K562 (cell line): ENCODE results near the gene HYI. TPM values are rescaled to one million over a fixed set of nuclear protein-coding genes. Genes with fewer than 3 reads are reported as not detected.
A peak's percentile ranks its signal among the peaks of the same experiment; 100 is the strongest.

Experiments used
- ATAC-seq: fragments of 200-7000 bp; cut with Tn5 transposase; 3 replicates; pipeline ENCODE4 v1.9.1; 2020; ENCODE audit warnings: moderate library complexity
- BruUV-seq: library from RNA; stranded (reverse); fragments of 400-500 nt; replicated peaks from 2 replicates; lab custom pipeline; 2021; lab: Mats Ljungman, UMichigan
- CTCF ChIA-PET: fragments of 300-600 bp; formaldehyde crosslinking; extraction: SDS; loops from one replicate; lab custom pipeline; 2021; ENCODE audit warnings: low intra/inter-chr PET ratio; lab: Yijun Ruan, JAX
- POLR2A ChIA-PET: fragments of 300-600, 350-650 bp; sonication (Branson Sonifier 250); formaldehyde crosslinking; extraction: SDS; loops from one replicate; lab custom pipeline; 2021; ENCODE audit warnings: antibody characterized with exemption, inconsistent platforms; lab: Yijun Ruan, JAX
- DNase-seq, 4 experiments: peaks; one replicate each; pipeline versions ENCODE4 v3.0.0 to v3.0.0-alpha.2; 2011 to 2018; ENCODE audit warnings: low spot score in 3 of 4, mixed read lengths in 3 of 4; ENCODE audit errors: extremely low read depth in 1 of 4
- FAIRE-seq: peaks from 2 replicates; lab custom pipeline; 2011; peaks lifted over from hg19 to GRCh38; lab: Jason Lieb, UNC
- H2AFZ ChIP-seq: 2 replicates; pipeline ENCODE4 v1.6.0; 2011; ENCODE audit warnings: low read depth, low read length, control low read depth, inconsistent platforms
- H3K27ac ChIP-seq: fragments of 200-600 bp; 3 replicates; pipeline ENCODE4 v1.8.0; 2011; ENCODE audit warnings: low read depth, mild to moderate bottlenecking, control low read depth, inconsistent platforms, low read length, moderate library complexity, mixed read lengths; ENCODE audit errors: extremely low read depth
- H3K27me3 ChIP-seq, 2 experiments: fragments of 300-600 bp in 1 of 2; 2 replicates in 1 of 2; 3 replicates in 1 of 2; pipeline versions ENCODE4 v1.6.0 to v1.8.0; 2011; ENCODE audit warnings: inconsistent platforms in 2 of 2, low read length in 2 of 2, mild to moderate bottlenecking in 1 of 2, mixed read lengths in 1 of 2, moderate library complexity in 1 of 2; ENCODE audit not compliant: control insufficient read depth in 2 of 2, insufficient read depth in 2 of 2
- H3K36me3 ChIP-seq: fragments of 300-600 bp; 3 replicates; pipeline ENCODE4 v1.8.0; 2011; ENCODE audit warnings: mild to moderate bottlenecking, low read length, inconsistent platforms; ENCODE audit not compliant: control insufficient read depth, insufficient read depth
- H3K4me1 ChIP-seq, 2 experiments: fragments of 200-600 bp in 1 of 2; replicated peaks in 1 of 2; 2 replicates in 1 of 2; 3 replicates in 1 of 2; pipeline versions ENCODE4 v1.5.1 to v1.8.0; 2011; ENCODE audit warnings: inconsistent platforms in 2 of 2, low read length in 2 of 2, mild to moderate bottlenecking in 1 of 2, mixed read lengths in 1 of 2, moderate library complexity in 1 of 2; ENCODE audit not compliant: control insufficient read depth in 2 of 2, insufficient read depth in 2 of 2
- H3K4me2 ChIP-seq: 2 replicates; pipeline ENCODE4 v1.6.1; 2011; ENCODE audit warnings: low read length, control low read depth, inconsistent platforms, mixed read lengths; ENCODE audit not compliant: insufficient read depth
- H3K4me3 ChIP-seq: fragments of 200-600 bp; sonication (generic), shearing (Covaris generic); 2 replicates; pipeline ENCODE4 v1.5.1; 2016; ENCODE audit warnings: control low read depth, inconsistent platforms
- H3K79me2 ChIP-seq: fragments of 200-600 bp; 3 replicates; pipeline ENCODE4 v1.8.0; 2011; ENCODE audit warnings: low read length, inconsistent platforms; ENCODE audit not compliant: control insufficient read depth, insufficient read depth
- H3K9ac ChIP-seq, 2 experiments: 2 replicates each; pipeline versions ENCODE4 v1.6.0 to v1.6.1; 2011; ENCODE audit warnings: low read depth in 2 of 2, low read length in 2 of 2, control low read depth in 1 of 2, inconsistent platforms in 1 of 2, mild to moderate bottlenecking in 1 of 2, mixed read lengths in 1 of 2; ENCODE audit not compliant: insufficient read depth in 1 of 2
- H3K9me1 ChIP-seq: one replicate; pipeline ENCODE4 v1.6.0; 2011; ENCODE audit warnings: inconsistent platforms, mild to moderate bottlenecking, low read length, moderate library complexity; ENCODE audit not compliant: control insufficient read depth, insufficient read depth
- H3K9me3 ChIP-seq: replicated peaks from 2 replicates; pipeline ENCODE4 v1.5.1; 2011; ENCODE audit warnings: low read depth, low read length, inconsistent platforms; ENCODE audit not compliant: control insufficient read depth, insufficient read depth
- H4K20me1 ChIP-seq: replicated peaks from 2 replicates; pipeline ENCODE4 v1.6.1; 2011; ENCODE audit warnings: low read length, inconsistent platforms, mixed read lengths; ENCODE audit not compliant: control insufficient read depth, insufficient read depth
- ARNT ChIP-seq, 2 experiments: fragments of 450-650 bp; IDR thresholded peaks; 2 replicates each; pipeline ENCODE4 v1.6.1; 2016; ENCODE audit warnings: mild to moderate bottlenecking in 1 of 2
- HDAC2 ChIP-seq: fragments of 450-650 bp; IDR thresholded peaks from 2 replicates; pipeline ENCODE4 v1.6.1; 2016; ENCODE audit warnings: mild to moderate bottlenecking
- MEF2A ChIP-seq: IDR thresholded peaks from 2 replicates; pipeline ENCODE4 v1.6.1; 2011; ENCODE audit warnings: low read depth, mild to moderate bottlenecking, low read length, moderate library complexity; ENCODE audit not compliant: control insufficient read depth
- NFE2 ChIP-seq: IDR thresholded peaks from 2 replicates; pipeline ENCODE4 v1.6.1; 2014; ENCODE audit warnings: antibody characterized with exemption, low read depth
- NR4A1 ChIP-seq, 2 experiments: fragments of 250-450 bp in 1 of 2; fragments of 450-650 bp in 1 of 2; sonication (Bioruptor Pico) in 1 of 2; IDR thresholded peaks; 2 replicates each; pipeline versions ENCODE4 v1.4.0 to v1.6.1; 2016 to 2020; ENCODE audit warnings: mild to moderate bottlenecking in 2 of 2, missing compliant biosample characterization in 1 of 2, missing genetic modification characterization in 1 of 2, moderate library complexity in 1 of 2
- PTRF ChIP-seq: fragments of 450-650 bp; IDR thresholded peaks from 2 replicates; pipeline ENCODE4 v1.6.1; 2016; ENCODE audit warnings: mild to moderate bottlenecking, missing genetic modification characterization, missing compliant biosample characterization
- SIN3B ChIP-seq: fragments of 450-650 bp; IDR thresholded peaks from 2 replicates; pipeline ENCODE4 v1.6.1; 2017; ENCODE audit warnings: low read depth, mild to moderate bottlenecking, moderate library complexity
- TAF15 ChIP-seq: fragments of 200-400 bp; formaldehyde crosslinking; IDR thresholded peaks from 2 replicates; pipeline ENCODE4 v1.6.1; 2017; ENCODE audit warnings: mild to moderate bottlenecking, low read depth, low read length, moderate library complexity
- TOE1 ChIP-seq, 2 experiments: fragments of 450-650 bp in 1 of 2; sonication (generic) in 1 of 2; formaldehyde crosslinking in 1 of 2; IDR thresholded peaks; 2 replicates each; pipeline versions ENCODE4 v1.7.1 to v1.8.0; 2016 to 2022; ENCODE audit warnings: borderline replicate concordance in 2 of 2, mild to moderate bottlenecking in 2 of 2, antibody characterized with exemption in 1 of 2, inconsistent platforms in 1 of 2, low read depth in 1 of 2, missing genetic modification reagents in 1 of 2, moderate library complexity in 1 of 2
- ZNF699 ChIP-seq: fragments of 250-450 bp; sonication (Bioruptor Pico); IDR thresholded peaks from 2 replicates; pipeline ENCODE4 v1.8.0; 2021; ENCODE audit warnings: mild to moderate bottlenecking, moderate library complexity; ENCODE audit not compliant: insufficient replicate concordance
- WGBS: fragments of 100-300 bp; shearing (Covaris generic); methylation state at CpG from one replicate; pipeline ENCODE4 v1.1.6; 2016; ENCODE audit warnings: low coverage, mixed read lengths; ENCODE audit not compliant: insufficient coverage; ENCODE audit errors: missing lambda C conversion rate; 5-methylcytosine and 5-hydroxymethylcytosine counted together
- in situ Hi-C: fragments of 300-500 bp; cut with MboI; formaldehyde crosslinking; loops from 4 replicates; pipeline ENCODE4 v1.15.0; 2018; ENCODE audit warnings: inconsistent platforms, mixed read lengths
- intact Hi-C: fragments of 100-400 bp; cut with micrococcal nuclease; formaldehyde crosslinking; loops from 2 replicates; pipeline ENCODE4 v1.14.2; 2022
- polyA plus RNA-seq, 8 experiments: library from polyadenylated mRNA; depleted of rRNA in 4 of 8; stranded (reverse) in 5 of 8; unstranded in 3 of 8; fragments of >200 nt; fragmentation: Nextera tagmentation in 2 of 8; fragmentation: Illumina TruSeq in 1 of 8; extraction: Ambion mirVana in 2 of 8; extraction: Trizol in 1 of 8; gene quantifications; 2 replicates each; pipeline versions ENCODE4 v1.2.1 to v1.2.3, GENCODE V29; 2011 to 2014; ENCODE audit warnings: inconsistent platforms in 1 of 8, missing spikeins in 1 of 8
- total RNA-seq, 7 experiments: library from RNA; depleted of rRNA in 6 of 7; stranded (reverse); fragments of >200 nt in 6 of 7; fragmentation: Illumina TruSeq in 2 of 7; extraction: Trizol in 2 of 7; gene quantifications; 2 replicates each; pipeline versions ENCODE4 v1.2.1 to v1.2.3, GENCODE V29; 2011 to 2021; ENCODE audit warnings: low replicate concordance in 1 of 7
- TF ChIP-seq, protein P1 (sequence below): fragments of 450-650 bp; formaldehyde crosslinking; IDR thresholded peaks from 2 replicates; pipeline ENCODE4 v1.4.0; 2022; ENCODE audit warnings: missing genetic modification characterization
- TF ChIP-seq, protein P2 (sequence below), 2 experiments: fragments of 150-350 bp in 1 of 2; IDR thresholded peaks; 2 replicates each; pipeline ENCODE4 v1.6.1; 2012 to 2016; ENCODE audit warnings: low read depth in 2 of 2, low read length in 2 of 2, mild to moderate bottlenecking in 1 of 2, moderate library complexity in 1 of 2
- TF ChIP-seq, protein P3 (sequence below): fragments of 450-650 bp; formaldehyde crosslinking; IDR thresholded peaks from 2 replicates; pipeline ENCODE4 v1.4.0; 2022; ENCODE audit warnings: missing genetic modification characterization
- TF ChIP-seq, protein P4 (sequence below): fragments of 250-450 bp; sonication (Bioruptor Pico); IDR thresholded peaks from 2 replicates; pipeline ENCODE4 v1.8.0; 2021; ENCODE audit warnings: moderate library complexity, mild to moderate bottlenecking, inconsistent platforms

The HYI gene
- total and polyA plus RNA-seq, 9 of the 15 experiments (the other 6 are each of a cell fraction or from before 2014, with no cell fraction given) = 0.04 to 4.1 (median 1.4) TPM; not detected in 1

DNA sequence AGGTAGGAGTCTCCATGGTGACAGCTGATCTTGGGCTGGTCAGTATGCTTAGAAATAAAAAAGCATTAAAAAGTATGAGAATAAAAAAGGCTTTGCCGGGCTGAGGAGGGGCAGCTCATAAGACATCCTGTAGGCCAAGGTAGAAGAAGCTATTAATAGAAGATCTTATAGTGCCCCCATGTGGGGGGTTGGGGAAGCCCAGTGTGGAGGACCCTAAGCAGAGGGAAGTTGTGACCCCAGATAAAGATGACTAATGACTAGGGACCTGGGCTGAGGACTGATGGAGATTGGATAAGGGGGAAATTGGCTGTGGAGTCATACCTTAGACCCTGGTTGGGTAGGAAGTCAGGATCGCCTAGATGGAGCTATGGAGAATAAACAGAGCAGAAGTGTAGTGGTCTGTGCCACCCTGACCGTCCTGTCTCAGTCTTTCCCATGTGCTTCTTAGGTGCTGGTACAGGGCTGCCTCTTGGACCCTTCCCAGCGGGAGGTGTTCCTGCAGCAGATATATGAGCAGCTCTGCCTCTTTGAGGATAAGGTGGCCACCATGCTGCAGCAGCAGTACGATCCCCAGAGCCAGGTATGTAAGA is 39.0 kb downstream of the HYI start:
- CTCF ChIA-PET = interaction anchor here (0.6 to 4.4 kb wide), 5 partner anchors 46 to 636 kb away, joined by 3 to 63 read pairs (median 5); partner anchors contain the start of gene ELOVL1
- peaks cover 22% of the 10 kb centered on the region; the same call in 2 of the 3 replicates for H3K36me3 ChIP-seq
- FAIRE-seq (peak; percentile 88), DNase-seq (peak; percentile 82 to 92 (median 90)), ATAC-seq (peak; percentile 99)
- BruUV-seq = no TSS peak
- no peaks in the 10 kb centered on the region for H3K27me3 ChIP-seq
- in situ Hi-C loops (loop anchor here (5.0 to 10.0 kb wide), 2 partner anchors 187 to 510 kb away; no protein-coding TSS in a partner anchor), intact Hi-C loops (loop anchor here (1.0 kb wide), 3 partner anchors 56 to 187 kb away; partner anchors contain the start of gene CDC20)
- no peaks in the 10 kb centered on the region for H3K79me2 ChIP-seq
- no peaks in the 10 kb centered on the region; a peak in 1 of 5 replicates for H3K4me1 ChIP-seq
- no peak overlapping the region for H3K9ac ChIP-seq
- 51% methylated on average over 5 of the region's 5 CpGs for WGBS
- H2AFZ ChIP-seq = no peak overlapping the region
- H4K20me1 ChIP-seq = no peaks in the 10 kb centered on the region; the same call in 1 of the 2 replicates
- no peaks in the 10 kb centered on the region for H3K9me3 ChIP-seq
- no peak overlapping the region for H3K4me2 ChIP-seq
- POLR2A ChIA-PET = interaction anchor here (0.6 to 1.7 kb wide), 13 partner anchors 11 to 191 kb away, joined by 3 to 5 read pairs (median 4); no protein-coding TSS in a partner anchor
- H3K9me1 ChIP-seq = no peaks in the 10 kb centered on the region
- no peak overlapping the region for H3K27ac ChIP-seq
- no peak overlapping the region for H3K4me3 ChIP-seq
- TF ChIP-seq NR4A1 (CRISPR knock-in tag; IDR thresholded peaks at IDR 0.05) (no peak), NR4A1 (tag; IDR thresholded peaks at IDR 0.05) (no peak), NFE2 (0 out of 2 replicates have a peak, but pooled peaks have one; percentile 5), TOE1 (IDR thresholded peaks at IDR 0.05; ENCODE audit: borderline replicate concordance) (0 out of 2 replicates have a peak, but pooled peaks have one; percentile 20), TOE1 (CRISPR knock-in tag; IDR thresholded peaks at IDR 0.05; ENCODE audit: borderline replicate concordance, low read depth) (no peak), ARNT (IDR thresholded peaks at IDR 0.05) (no peak), HDAC2 (peak; percentile 56; the same call in 1 of the 2 replicates), ZNF699 (CRISPR knock-in tag) (no peak), MEF2A (peak; percentile 87), SIN3B (no peak), TAF15 (no peak), PTRF (no peak)
- TF ChIP-seq, protein P1, sequence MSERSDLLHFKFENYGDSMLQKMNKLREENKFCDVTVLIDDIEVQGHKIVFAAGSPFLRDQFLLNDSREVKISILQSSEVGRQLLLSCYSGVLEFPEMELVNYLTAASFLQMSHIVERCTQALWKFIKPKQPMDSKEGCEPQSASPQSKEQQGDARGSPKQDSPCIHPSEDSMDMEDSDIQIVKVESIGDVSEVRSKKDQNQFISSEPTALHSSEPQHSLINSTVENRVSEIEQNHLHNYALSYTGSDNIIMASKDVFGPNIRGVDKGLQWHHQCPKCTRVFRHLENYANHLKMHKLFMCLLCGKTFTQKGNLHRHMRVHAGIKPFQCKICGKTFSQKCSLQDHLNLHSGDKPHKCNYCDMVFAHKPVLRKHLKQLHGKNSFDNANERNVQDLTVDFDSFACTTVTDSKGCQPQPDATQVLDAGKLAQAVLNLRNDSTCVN (CRISPR knock-in tag) = no peak
- TF ChIP-seq, protein P2, sequence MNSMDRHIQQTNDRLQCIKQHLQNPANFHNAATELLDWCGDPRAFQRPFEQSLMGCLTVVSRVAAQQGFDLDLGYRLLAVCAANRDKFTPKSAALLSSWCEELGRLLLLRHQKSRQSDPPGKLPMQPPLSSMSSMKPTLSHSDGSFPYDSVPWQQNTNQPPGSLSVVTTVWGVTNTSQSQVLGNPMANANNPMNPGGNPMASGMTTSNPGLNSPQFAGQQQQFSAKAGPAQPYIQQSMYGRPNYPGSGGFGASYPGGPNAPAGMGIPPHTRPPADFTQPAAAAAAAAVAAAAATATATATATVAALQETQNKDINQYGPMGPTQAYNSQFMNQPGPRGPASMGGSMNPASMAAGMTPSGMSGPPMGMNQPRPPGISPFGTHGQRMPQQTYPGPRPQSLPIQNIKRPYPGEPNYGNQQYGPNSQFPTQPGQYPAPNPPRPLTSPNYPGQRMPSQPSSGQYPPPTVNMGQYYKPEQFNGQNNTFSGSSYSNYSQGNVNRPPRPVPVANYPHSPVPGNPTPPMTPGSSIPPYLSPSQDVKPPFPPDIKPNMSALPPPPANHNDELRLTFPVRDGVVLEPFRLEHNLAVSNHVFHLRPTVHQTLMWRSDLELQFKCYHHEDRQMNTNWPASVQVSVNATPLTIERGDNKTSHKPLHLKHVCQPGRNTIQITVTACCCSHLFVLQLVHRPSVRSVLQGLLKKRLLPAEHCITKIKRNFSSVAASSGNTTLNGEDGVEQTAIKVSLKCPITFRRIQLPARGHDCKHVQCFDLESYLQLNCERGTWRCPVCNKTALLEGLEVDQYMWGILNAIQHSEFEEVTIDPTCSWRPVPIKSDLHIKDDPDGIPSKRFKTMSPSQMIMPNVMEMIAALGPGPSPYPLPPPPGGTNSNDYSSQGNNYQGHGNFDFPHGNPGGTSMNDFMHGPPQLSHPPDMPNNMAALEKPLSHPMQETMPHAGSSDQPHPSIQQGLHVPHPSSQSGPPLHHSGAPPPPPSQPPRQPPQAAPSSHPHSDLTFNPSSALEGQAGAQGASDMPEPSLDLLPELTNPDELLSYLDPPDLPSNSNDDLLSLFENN (IDR thresholded peaks at IDR 0.05; ENCODE audit: low read depth in 2 of 2, low read length in 2 of 2) = no peak
- TF ChIP-seq, protein P3, sequence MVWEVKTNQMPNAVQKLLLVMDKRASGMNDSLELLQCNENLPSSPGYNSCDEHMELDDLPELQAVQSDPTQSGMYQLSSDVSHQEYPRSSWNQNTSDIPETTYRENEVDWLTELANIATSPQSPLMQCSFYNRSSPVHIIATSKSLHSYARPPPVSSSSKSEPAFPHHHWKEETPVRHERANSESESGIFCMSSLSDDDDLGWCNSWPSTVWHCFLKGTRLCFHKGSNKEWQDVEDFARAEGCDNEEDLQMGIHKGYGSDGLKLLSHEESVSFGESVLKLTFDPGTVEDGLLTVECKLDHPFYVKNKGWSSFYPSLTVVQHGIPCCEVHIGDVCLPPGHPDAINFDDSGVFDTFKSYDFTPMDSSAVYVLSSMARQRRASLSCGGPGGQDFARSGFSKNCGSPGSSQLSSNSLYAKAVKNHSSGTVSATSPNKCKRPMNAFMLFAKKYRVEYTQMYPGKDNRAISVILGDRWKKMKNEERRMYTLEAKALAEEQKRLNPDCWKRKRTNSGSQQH (CRISPR knock-in tag) = no peak
- TF ChIP-seq, protein P4, sequence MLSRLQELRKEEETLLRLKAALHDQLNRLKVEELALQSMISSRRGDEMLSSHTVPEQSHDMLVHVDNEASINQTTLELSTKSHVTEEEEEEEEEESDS = no peak
